Measurements from ENCODE around the gene MCTP1.
A peak's percentile ranks its signal among the peaks of the same experiment; 100 is the strongest.

Gene MCTP1

GRCh38 chr5:94884311-94884710 lies 400.6 kb downstream of the MCTP1 start:
- POLR2A ChIA-PET = no interaction called here
- DNase-seq (ENCODE audit: extremely low spot score) = peak; percentile 18
- CTCF ChIA-PET = interaction anchor here (0.6 kb wide), 2 partner anchors 27 to 880 kb away, joined by 3 read pairs; no protein-coding TSS in a partner anchor
- TF ChIP-seq SP1 (IDR thresholded peaks at IDR 0.05) (no peak), LEF1 (IDR thresholded peaks at IDR 0.05; ENCODE audit: borderline replicate concordance) (no peak), FOXM1 (IDR thresholded peaks at IDR 0.05; ENCODE audit: borderline replicate concordance) (no peak), NFRKB (IDR thresholded peaks at IDR 0.05) (no peak), ZNF384 (IDR thresholded peaks at IDR 0.05) (no peak), ARNT (IDR thresholded peaks at IDR 0.05) (no peak), FOXK2 (IDR thresholded peaks at IDR 0.05) (no peak), L3MBTL2 (conservative IDR thresholded peaks at IDR 0.05) (no peak), BHLHE40 (IDR thresholded peaks at IDR 0.05; ENCODE audit: borderline replicate concordance) (no peak), TARDBP (IDR thresholded peaks at IDR 0.05) (no peak), PKNOX1 (IDR thresholded peaks at IDR 0.05) (no peak)

GRCh38 chr5:94872526-94872925 lies 412.4 kb downstream of the MCTP1 start:
- POLR2A ChIA-PET = no interaction called here
- CTCF ChIA-PET = interaction anchor here (0.6 kb wide), 1 partner anchor 17 kb away, joined by 3 read pairs; no protein-coding TSS in a partner anchor
- no peak for DNase-seq (ENCODE audit: extremely low spot score)
- TF ChIP-seq NFRKB (IDR thresholded peaks at IDR 0.05) = no peak
- TF ChIP-seq L3MBTL2 (conservative IDR thresholded peaks at IDR 0.05) = no peak
- TF ChIP-seq TARDBP (IDR thresholded peaks at IDR 0.05) = no peak
- no peak for TF ChIP-seq ARNT (IDR thresholded peaks at IDR 0.05)
- no peak for TF ChIP-seq FOXM1 (IDR thresholded peaks at IDR 0.05; ENCODE audit: borderline replicate concordance)
- TF ChIP-seq SUZ12 (IDR thresholded peaks at IDR 0.05) = no peak
- no peak for TF ChIP-seq BHLHE40 (IDR thresholded peaks at IDR 0.05; ENCODE audit: borderline replicate concordance)
- TF ChIP-seq FOXA1 (IDR thresholded peaks at IDR 0.05) = no peak
- no peak for TF ChIP-seq ZNF384 (IDR thresholded peaks at IDR 0.05)
- TF ChIP-seq FOXK2 (IDR thresholded peaks at IDR 0.05) = no peak
- TF ChIP-seq LEF1 (IDR thresholded peaks at IDR 0.05; ENCODE audit: borderline replicate concordance) = no peak
- TF ChIP-seq HDGF (IDR thresholded peaks at IDR 0.05; ENCODE audit: borderline replicate concordance) = no peak
- no peak for TF ChIP-seq CTBP1 (IDR thresholded peaks at IDR 0.05; ENCODE audit: borderline replicate concordance)
- TF ChIP-seq PKNOX1 (IDR thresholded peaks at IDR 0.05) = no peak
- TF ChIP-seq ELF4 (IDR thresholded peaks at IDR 0.05) = no peak
- TF ChIP-seq SP1 (IDR thresholded peaks at IDR 0.05) = no peak

DNA sequence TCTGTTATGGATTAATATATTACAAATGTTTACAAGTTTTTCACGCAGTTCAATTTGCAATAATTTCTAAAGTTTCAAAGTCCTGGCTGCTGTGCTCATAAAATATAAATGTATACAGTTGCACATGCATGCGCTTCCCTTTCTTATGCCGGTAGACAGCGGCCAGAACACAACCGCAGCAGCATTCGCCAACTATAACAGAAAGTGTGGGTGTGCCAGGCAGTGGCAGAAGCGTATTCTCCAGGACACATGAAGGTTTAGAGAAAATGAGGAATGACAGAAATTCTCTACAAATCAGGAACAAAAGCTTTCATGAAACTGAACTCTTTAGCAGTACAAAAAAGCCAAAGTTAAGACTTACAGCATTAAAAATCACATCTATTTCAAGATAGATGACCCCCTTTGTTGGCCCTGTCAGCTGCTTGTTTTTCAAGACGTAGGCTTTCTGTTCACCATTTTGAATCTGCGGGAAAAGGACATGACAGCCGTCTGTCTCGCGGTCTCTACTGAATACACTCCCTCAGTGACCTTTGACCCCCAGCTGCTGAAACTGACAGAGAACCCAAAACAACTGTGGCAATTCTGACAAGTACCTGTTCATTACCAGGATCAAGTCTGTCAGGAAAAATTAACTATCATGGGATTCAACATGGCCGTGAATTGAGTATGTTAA lies 414.2 kb downstream of the MCTP1 start:
- TF ChIP-seq FOXA1 (IDR thresholded peaks at IDR 0.05) = no peak
- TF ChIP-seq BHLHE40 (IDR thresholded peaks at IDR 0.05; ENCODE audit: borderline replicate concordance) = no peak
- no peak for TF ChIP-seq ELF4 (IDR thresholded peaks at IDR 0.05)
- no peak for TF ChIP-seq SP1 (IDR thresholded peaks at IDR 0.05)
- no peak for TF ChIP-seq ARNT (IDR thresholded peaks at IDR 0.05)
- TF ChIP-seq HDGF (IDR thresholded peaks at IDR 0.05; ENCODE audit: borderline replicate concordance) = no peak
- no peak for TF ChIP-seq SUZ12 (IDR thresholded peaks at IDR 0.05)
- TF ChIP-seq NFRKB (IDR thresholded peaks at IDR 0.05) = no peak
- TF ChIP-seq FOXM1 (IDR thresholded peaks at IDR 0.05; ENCODE audit: borderline replicate concordance) = no peak
- no peak for TF ChIP-seq L3MBTL2 (conservative IDR thresholded peaks at IDR 0.05)
- TF ChIP-seq LEF1 (IDR thresholded peaks at IDR 0.05; ENCODE audit: borderline replicate concordance) = no peak
- TF ChIP-seq TARDBP (IDR thresholded peaks at IDR 0.05) = no peak
- TF ChIP-seq ZNF384 (IDR thresholded peaks at IDR 0.05) = no peak
- TF ChIP-seq FOXK2 (IDR thresholded peaks at IDR 0.05) = no peak
- TF ChIP-seq CTBP1 (IDR thresholded peaks at IDR 0.05; ENCODE audit: borderline replicate concordance) = no peak
- no peak for TF ChIP-seq PKNOX1 (IDR thresholded peaks at IDR 0.05)
- DNase-seq (ENCODE audit: extremely low spot score) = no peak
- ChIA-PET POLR2A (no interaction called here), CTCF (interaction anchor here (1.0 kb wide), 1 partner anchor 23 kb away, joined by 4 read pairs; no protein-coding TSS in a partner anchor)

GRCh38 chr5:94869921-94870320 lies 415.0 kb downstream of the MCTP1 start:
- TF ChIP-seq BHLHE40 (IDR thresholded peaks at IDR 0.05; ENCODE audit: borderline replicate concordance) = no peak
- no peak for TF ChIP-seq ELF4 (IDR thresholded peaks at IDR 0.05)
- TF ChIP-seq ZNF384 (IDR thresholded peaks at IDR 0.05) = no peak
- TF ChIP-seq SP1 (IDR thresholded peaks at IDR 0.05) = no peak
- no peak for TF ChIP-seq LEF1 (IDR thresholded peaks at IDR 0.05; ENCODE audit: borderline replicate concordance)
- TF ChIP-seq FOXK2 (IDR thresholded peaks at IDR 0.05) = no peak
- TF ChIP-seq HDGF (IDR thresholded peaks at IDR 0.05; ENCODE audit: borderline replicate concordance) = no peak
- no peak for TF ChIP-seq ARNT (IDR thresholded peaks at IDR 0.05)
- TF ChIP-seq NFRKB (IDR thresholded peaks at IDR 0.05) = no peak
- TF ChIP-seq CTBP1 (IDR thresholded peaks at IDR 0.05; ENCODE audit: borderline replicate concordance) = no peak
- no peak for TF ChIP-seq PKNOX1 (IDR thresholded peaks at IDR 0.05)
- no peak for TF ChIP-seq SUZ12 (IDR thresholded peaks at IDR 0.05)
- CTCF ChIA-PET = interaction anchor here (1.0 kb wide), 1 partner anchor 126 kb away, joined by 6 read pairs; no protein-coding TSS in a partner anchor
- no peak for DNase-seq (ENCODE audit: extremely low spot score)
- POLR2A ChIA-PET = no interaction called here

- CTCF ChIA-PET = no interaction called here
- TF ChIP-seq FOXM1 (IDR thresholded peaks at IDR 0.05; ENCODE audit: borderline replicate concordance) (no peak), ELF4 (IDR thresholded peaks at IDR 0.05) (no peak)
- POLR2A ChIA-PET = no interaction called here
- DNase-seq (ENCODE audit: extremely low spot score) = no peak
These were observed 420.9 kb downstream of the MCTP1 start for GRCh38 chr5:94863951-94864350.
